WERI-Rb-1 (cell line): ENCODE results near the gene HOXA7.

ENCODE experiments used
- DNase-seq: peaks from one replicate; pipeline ENCODE4 v3.0.0-alpha.2; 2020
- H3K27ac ChIP-seq: fragments of 250-450 bp; sonication (Bioruptor Pico); 2 replicates; pipeline ENCODE4 v1.5.1; 2020; ENCODE audit warnings: mild to moderate bottlenecking, moderate library complexity
- H3K27me3 ChIP-seq: fragments of 250-450 bp; sonication (Bioruptor Pico); 2 replicates; pipeline ENCODE4 v1.5.1; 2021; ENCODE audit warnings: mild to moderate bottlenecking, low read depth, moderate library complexity; ENCODE audit not compliant: insufficient read depth, severe bottlenecking
- H3K36me3 ChIP-seq: fragments of 250-450 bp; sonication (Bioruptor Pico); 2 replicates; pipeline ENCODE4 v1.5.1; 2020; ENCODE audit warnings: mild to moderate bottlenecking, moderate library complexity
- H3K4me3 ChIP-seq: 2 replicates; pipeline ENCODE4 v1.5.1; 2011; ENCODE audit warnings: low read depth, mild to moderate bottlenecking, control low read depth, low read length
- H3K9me3 ChIP-seq: fragments of 250-450 bp; sonication (Bioruptor Pico); 2 replicates; pipeline ENCODE4 v1.5.1; 2021; ENCODE audit warnings: mild to moderate bottlenecking, moderate library complexity; ENCODE audit not compliant: severe bottlenecking
- TF ChIP-seq, protein P1 (sequence below): IDR thresholded peaks from 2 replicates; pipeline ENCODE4 v1.5.1; 2011; ENCODE audit warnings: low read depth, mild to moderate bottlenecking, control low read depth, inconsistent platforms, low read length

The HOXA7 gene

DNA sequence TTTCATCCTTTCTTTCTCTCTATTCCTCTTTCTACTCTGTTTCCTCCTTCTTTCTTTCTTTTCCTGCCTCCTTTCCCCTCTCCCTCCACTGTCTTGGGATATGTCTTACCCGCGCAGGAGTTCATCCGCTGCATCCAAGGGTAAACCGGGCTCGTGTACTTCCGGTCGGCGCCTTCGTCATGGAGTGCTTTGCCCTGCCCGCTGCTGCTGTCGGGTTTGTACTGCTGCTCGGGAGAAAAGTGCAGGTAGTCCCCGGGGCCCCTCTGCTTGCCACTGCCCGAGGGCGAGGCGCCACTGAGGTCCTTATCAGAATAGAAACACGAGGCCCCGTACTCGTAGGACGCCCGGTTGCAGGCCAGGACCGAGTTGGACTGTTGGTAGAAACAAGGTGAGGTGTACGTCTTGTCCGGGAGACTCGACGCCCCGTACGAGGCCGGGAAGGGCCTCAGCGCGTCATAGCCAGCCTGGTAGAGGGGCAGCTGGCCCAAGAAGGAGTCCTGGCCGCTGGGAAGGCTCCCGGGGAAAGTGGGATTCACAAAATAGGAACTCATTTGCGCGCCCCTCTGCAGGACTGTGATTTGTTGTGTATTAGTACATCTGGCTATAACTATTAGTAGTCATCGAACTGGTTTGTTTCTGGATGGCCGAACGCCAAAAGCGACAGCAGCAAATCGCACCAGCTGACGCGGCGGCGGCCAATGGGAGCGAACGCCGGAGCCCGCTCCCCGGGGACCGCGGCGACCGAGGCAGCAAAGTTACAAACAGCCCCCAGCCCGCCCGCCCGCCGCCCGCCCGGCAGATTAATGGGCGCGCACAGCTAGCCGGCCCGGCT lies 9.1 kb downstream of the HOXA7 start, which contains the start of gene HOXA6:
Gene HOXA6 (minus strand): TSS at position 576 of the 832 bp plus-strand sequence. CDS start 25 bp downstream, at position 551.
- TF ChIP-seq, protein P1, sequence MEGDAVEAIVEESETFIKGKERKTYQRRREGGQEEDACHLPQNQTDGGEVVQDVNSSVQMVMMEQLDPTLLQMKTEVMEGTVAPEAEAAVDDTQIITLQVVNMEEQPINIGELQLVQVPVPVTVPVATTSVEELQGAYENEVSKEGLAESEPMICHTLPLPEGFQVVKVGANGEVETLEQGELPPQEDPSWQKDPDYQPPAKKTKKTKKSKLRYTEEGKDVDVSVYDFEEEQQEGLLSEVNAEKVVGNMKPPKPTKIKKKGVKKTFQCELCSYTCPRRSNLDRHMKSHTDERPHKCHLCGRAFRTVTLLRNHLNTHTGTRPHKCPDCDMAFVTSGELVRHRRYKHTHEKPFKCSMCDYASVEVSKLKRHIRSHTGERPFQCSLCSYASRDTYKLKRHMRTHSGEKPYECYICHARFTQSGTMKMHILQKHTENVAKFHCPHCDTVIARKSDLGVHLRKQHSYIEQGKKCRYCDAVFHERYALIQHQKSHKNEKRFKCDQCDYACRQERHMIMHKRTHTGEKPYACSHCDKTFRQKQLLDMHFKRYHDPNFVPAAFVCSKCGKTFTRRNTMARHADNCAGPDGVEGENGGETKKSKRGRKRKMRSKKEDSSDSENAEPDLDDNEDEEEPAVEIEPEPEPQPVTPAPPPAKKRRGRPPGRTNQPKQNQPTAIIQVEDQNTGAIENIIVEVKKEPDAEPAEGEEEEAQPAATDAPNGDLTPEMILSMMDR, result no peak
- Histone ChIP-seq H3K36me3 (no peaks in the 10 kb centered on the region), H3K27ac (no peak within 1 kb of the TSS), H3K27me3 (peaks cover 59% of the 10 kb centered on the region), H3K4me3 (no peak within 1 kb of the TSS), H3K9me3 (no peaks in the 10 kb centered on the region)
- DNase-seq, result peak; percentile 5

DNA sequence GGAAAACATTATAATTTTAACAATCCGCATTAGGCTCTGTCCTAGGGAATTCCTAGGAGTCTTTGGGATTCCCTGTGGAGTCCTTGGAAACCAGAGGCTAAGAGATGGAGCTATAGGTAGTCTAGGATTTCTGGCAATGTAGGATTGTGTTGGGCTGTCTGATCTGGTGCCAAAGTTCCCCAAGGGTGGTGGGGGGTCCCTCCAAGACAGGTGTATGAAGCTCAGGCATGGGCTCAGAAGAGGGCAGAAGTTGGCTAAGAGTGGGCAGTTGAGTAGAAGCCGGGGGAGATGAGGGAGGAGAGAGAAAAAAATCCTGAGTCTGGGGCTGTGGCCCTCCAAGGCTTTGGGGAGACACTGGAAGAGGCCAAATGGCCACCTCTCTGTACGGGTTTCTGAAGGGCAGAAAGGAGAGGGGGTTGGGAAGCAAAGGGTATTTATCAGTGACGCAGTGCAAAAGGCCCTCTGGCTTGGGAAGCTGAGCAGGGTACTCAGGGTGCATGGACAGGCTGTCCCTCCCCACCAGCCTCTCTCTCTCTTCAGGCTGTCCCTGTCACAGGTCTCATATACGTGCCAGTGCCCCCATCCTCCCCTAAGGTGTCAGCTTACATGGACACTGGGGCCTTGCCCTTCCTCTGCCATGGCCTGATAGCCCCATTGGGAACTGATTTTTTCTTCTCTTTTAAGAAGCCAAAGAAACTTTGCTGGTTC lies 9.8 kb downstream of the HOXA7 start:
- no peak for DNase-seq
- TF ChIP-seq, protein P1, result no peak
- H3K27ac ChIP-seq, result no peak overlapping the region
- H3K27me3 ChIP-seq, result peaks cover 58% of the 10 kb centered on the region
- no peaks in the 10 kb centered on the region for H3K9me3 ChIP-seq
- H3K4me3 ChIP-seq, result no peak overlapping the region
- H3K36me3 ChIP-seq, result no peaks in the 10 kb centered on the region

DNA sequence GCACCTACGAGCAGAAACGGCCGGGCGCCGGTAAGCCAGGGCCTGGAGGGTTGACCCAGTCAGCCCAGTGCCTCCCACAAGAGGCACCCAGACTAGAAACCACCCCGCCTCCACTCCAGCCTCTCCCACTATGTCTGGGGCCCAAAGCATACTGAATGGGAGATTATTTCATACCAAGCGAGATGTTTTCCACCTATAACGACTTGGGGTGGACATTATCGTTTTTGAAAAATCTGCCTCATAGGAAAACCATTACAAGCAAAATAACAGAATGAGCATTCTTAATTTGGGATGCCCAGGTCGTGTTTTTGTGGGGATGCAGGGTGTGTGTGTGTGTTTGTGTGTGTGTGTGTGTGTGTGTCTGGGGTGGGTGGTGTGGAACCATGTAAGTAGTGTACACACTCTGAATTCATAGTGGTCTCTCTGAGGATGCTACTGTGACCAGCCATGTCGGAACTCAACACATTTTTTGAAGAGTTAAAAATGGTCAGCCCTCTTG lies 10.5 kb downstream of the HOXA7 start:
- Histone ChIP-seq H3K9me3 (no peaks in the 10 kb centered on the region), H3K4me3 (no peak overlapping the region), H3K27ac (no peak overlapping the region), H3K27me3 (peaks cover 51% of the 10 kb centered on the region), H3K36me3 (no peaks in the 10 kb centered on the region)
- DNase-seq, result no peak
- TF ChIP-seq, protein P1, result no peak

DNA sequence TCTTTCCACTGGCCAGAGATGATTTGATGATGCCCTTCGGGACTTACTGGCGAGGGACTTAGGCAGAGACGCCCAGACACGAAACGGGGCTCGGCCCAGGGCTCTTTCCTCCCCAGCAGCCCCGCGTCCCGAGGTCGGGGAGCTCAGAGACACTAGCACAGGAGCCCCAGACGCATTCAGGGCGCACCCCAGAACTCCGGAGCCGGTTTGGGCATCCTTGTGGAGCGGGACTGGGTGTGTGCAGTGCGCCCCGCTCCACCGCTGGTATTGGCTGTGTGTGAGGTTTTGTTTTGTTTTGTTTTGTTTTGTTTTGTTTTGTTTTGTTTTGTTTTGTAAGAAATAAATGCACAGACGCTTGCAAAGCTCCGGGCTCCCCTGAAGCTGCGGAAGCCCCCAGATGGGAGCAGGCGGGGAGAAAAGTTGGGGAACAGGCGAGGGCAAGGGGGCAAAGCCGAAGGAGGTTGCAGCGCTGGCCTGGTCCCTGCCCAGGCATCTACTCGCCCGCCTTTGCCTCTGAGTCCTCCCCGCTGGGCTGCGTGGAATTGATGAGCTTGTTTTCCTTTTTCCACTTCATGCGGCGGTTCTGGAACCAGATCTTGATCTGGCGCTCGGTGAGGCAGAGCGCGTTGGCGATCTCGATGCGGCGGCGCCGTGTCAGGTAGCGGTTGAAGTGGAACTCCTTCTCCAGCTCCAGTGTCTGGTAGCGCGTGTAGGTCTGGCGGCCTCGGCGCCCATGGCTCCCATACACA lies 11.1 kb downstream of the HOXA7 start:
- Histone ChIP-seq H3K27me3 (peaks cover 48% of the 10 kb centered on the region), H3K27ac (no peak overlapping the region), H3K36me3 (no peaks in the 10 kb centered on the region), H3K4me3 (no peak overlapping the region), H3K9me3 (no peaks in the 10 kb centered on the region)
- no peak for DNase-seq
- TF ChIP-seq, protein P1, result no peak

DNA sequence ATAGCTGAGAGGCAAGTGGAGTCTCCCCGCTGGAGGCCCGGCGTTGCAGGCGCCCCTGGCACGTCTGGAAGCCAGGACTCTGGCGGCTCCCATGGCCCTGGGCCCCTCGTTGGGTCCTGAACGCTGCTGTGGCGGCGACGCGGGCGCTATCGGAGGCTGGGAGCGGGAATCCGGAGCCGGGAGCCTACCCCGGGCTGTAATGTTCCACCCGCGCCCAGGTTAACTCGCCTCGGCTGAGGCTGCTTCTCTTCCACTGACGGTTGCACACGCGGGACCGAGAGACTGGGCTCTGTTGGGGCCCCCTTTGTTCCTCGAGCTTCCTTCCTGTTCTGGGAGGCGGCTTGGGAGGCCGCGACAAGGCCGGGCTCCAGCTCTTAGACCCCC lies 11.7 kb downstream of the HOXA7 start:
- Histone ChIP-seq H3K4me3 (no peak overlapping the region), H3K9me3 (no peaks in the 10 kb centered on the region), H3K27ac (no peak overlapping the region), H3K36me3 (no peaks in the 10 kb centered on the region), H3K27me3 (peaks cover 48% of the 10 kb centered on the region)
- no peak for DNase-seq
- TF ChIP-seq, protein P1, result no peak
